ENCODE measurements around the gene BTBD6.

DNA sequence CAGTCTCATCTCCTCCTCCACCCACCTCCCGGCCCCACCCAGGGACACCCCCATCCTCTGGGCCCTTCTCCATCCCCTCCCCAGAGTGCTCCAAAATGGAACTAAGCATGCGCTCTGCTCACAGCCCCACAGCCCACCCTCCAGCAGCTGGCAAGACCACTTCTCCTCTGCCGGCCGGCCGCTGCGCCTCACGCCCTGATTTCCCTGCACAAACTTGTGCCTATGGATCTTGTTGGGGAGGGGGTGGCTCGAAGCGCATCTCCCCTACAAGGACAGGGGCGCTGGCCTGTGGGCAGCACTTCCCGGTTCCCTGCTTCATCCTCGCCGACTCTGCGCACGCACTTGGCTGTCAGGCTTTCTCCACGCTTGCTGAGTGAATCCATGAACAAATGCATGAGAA is 47.7 kb upstream of the BTBD6 start:
- no peak for TF ChIP-seq TAF1 (IDR thresholded peaks at IDR 0.05; ENCODE audit: low read depth)
- no peak for TF ChIP-seq TEAD4 (IDR thresholded peaks at IDR 0.05)
- TF ChIP-seq YY1 (IDR thresholded peaks at IDR 0.05; ENCODE audit: low read depth) = no peak
- TF ChIP-seq, protein P1, sequence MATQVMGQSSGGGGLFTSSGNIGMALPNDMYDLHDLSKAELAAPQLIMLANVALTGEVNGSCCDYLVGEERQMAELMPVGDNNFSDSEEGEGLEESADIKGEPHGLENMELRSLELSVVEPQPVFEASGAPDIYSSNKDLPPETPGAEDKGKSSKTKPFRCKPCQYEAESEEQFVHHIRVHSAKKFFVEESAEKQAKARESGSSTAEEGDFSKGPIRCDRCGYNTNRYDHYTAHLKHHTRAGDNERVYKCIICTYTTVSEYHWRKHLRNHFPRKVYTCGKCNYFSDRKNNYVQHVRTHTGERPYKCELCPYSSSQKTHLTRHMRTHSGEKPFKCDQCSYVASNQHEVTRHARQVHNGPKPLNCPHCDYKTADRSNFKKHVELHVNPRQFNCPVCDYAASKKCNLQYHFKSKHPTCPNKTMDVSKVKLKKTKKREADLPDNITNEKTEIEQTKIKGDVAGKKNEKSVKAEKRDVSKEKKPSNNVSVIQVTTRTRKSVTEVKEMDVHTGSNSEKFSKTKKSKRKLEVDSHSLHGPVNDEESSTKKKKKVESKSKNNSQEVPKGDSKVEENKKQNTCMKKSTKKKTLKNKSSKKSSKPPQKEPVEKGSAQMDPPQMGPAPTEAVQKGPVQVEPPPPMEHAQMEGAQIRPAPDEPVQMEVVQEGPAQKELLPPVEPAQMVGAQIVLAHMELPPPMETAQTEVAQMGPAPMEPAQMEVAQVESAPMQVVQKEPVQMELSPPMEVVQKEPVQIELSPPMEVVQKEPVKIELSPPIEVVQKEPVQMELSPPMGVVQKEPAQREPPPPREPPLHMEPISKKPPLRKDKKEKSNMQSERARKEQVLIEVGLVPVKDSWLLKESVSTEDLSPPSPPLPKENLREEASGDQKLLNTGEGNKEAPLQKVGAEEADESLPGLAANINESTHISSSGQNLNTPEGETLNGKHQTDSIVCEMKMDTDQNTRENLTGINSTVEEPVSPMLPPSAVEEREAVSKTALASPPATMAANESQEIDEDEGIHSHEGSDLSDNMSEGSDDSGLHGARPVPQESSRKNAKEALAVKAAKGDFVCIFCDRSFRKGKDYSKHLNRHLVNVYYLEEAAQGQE (IDR thresholded peaks at IDR 0.05; ENCODE audit: low read depth) = no peak
